Ovary (tissue), 3 donors: ENCODE data around the gene CHRNA1.

Source experiments
- CTCF ChIP-seq, 3 donors: fragments of 450-650 bp in 2 of 3; fragments of 200-600 bp in 1 of 3; IDR thresholded peaks; one replicate each; pipeline versions ENCODE4 v1.5.1 to v1.8.0; 2016 to 2022; ENCODE audit warnings: antibody characterized with exemption in 3 of 3, mild to moderate bottlenecking in 1 of 3
- POLR2A ChIP-seq: fragments of 450-650 bp; IDR thresholded peaks from one replicate; pipeline ENCODE4 v1.6.1; 2017; ENCODE audit warnings: antibody characterized with exemption, mild to moderate bottlenecking, moderate library complexity
- donor health status: DM: no; HTN: no; CAD: no.

- no peak for TF ChIP-seq CTCF (IDR thresholded peaks at IDR 0.05)
- TF ChIP-seq POLR2A = no peak
Measured at GRCh38 chr2:174705321-174705720, 59.0 kb downstream of the CHRNA1 start.
